ENCODE data around the gene TLCD3A.
"Not testable (repeated sequence)": the region's sequence is repeated elsewhere in the genome, so short reads cannot be mapped to it uniquely, and the experiment has no call there.

The TLCD3A gene

GRCh38 chr17:788551-788950 is 56.2 kb downstream of the TLCD3A start:
- H3K4me3 ChIP-seq (ENCODE audit: low read depth, low read length), result no peak overlapping the region
- no peak for TF ChIP-seq CTCF (IDR thresholded peaks at IDR 0.05; ENCODE audit: control insufficient read depth, extremely low read depth, insufficient read depth)
- DNase-seq (ENCODE audit: low read depth), result no peak

GRCh38 chr17:789160-789840 is 56.9 kb downstream of the TLCD3A start:
- TF ChIP-seq CTCF (IDR thresholded peaks at IDR 0.05; ENCODE audit: control insufficient read depth, extremely low read depth, insufficient read depth), result no peak

GRCh38 chr17:789931-790873 is 57.8 kb downstream of the TLCD3A start:
- not testable (repeated sequence) for H3K4me3 ChIP-seq (ENCODE audit: low read depth, low read length)

More at GRCh38 chr17:789160-789840, 56.9 kb downstream of the TLCD3A start:
- DNase-seq (ENCODE audit: low read depth), result no peak
- no peak overlapping the region for H3K4me3 ChIP-seq (ENCODE audit: low read depth, low read length)

GRCh38 chr17:790874-791247 is 58.5 kb downstream of the TLCD3A start:
- not testable (repeated sequence) for DNase-seq (ENCODE audit: low read depth); H3K4me3 ChIP-seq (ENCODE audit: low read depth, low read length)

More at GRCh38 chr17:789931-790873, 57.8 kb downstream of the TLCD3A start:
- not testable (repeated sequence) for DNase-seq (ENCODE audit: low read depth)

GRCh38 chr17:791829-792228 is 59.4 kb downstream of the TLCD3A start:
- DNase-seq (ENCODE audit: low read depth), result no peak
- H3K4me3 ChIP-seq (ENCODE audit: low read depth, low read length), result no peak overlapping the region
- TF ChIP-seq CTCF (IDR thresholded peaks at IDR 0.05; ENCODE audit: control insufficient read depth, extremely low read depth, insufficient read depth), result no peak

GRCh38 chr17:792277-792676 is 59.9 kb downstream of the TLCD3A start:
- H3K4me3 ChIP-seq (ENCODE audit: low read depth, low read length), result no peak overlapping the region
- no peak for TF ChIP-seq CTCF (IDR thresholded peaks at IDR 0.05; ENCODE audit: control insufficient read depth, extremely low read depth, insufficient read depth)
- DNase-seq (ENCODE audit: low read depth), result no peak
